ENCODE measurements around the gene RFT1. TPM values are rescaled to one million over a fixed set of nuclear protein-coding genes. Genes with fewer than 3 reads are reported as not detected.

The RFT1 gene
- total and polyA plus RNA-seq, 2 of the 13 experiments (the other 11 are each of a cell fraction or from before 2014, with no cell fraction given): 23.2 to 37.0 TPM

DNA sequence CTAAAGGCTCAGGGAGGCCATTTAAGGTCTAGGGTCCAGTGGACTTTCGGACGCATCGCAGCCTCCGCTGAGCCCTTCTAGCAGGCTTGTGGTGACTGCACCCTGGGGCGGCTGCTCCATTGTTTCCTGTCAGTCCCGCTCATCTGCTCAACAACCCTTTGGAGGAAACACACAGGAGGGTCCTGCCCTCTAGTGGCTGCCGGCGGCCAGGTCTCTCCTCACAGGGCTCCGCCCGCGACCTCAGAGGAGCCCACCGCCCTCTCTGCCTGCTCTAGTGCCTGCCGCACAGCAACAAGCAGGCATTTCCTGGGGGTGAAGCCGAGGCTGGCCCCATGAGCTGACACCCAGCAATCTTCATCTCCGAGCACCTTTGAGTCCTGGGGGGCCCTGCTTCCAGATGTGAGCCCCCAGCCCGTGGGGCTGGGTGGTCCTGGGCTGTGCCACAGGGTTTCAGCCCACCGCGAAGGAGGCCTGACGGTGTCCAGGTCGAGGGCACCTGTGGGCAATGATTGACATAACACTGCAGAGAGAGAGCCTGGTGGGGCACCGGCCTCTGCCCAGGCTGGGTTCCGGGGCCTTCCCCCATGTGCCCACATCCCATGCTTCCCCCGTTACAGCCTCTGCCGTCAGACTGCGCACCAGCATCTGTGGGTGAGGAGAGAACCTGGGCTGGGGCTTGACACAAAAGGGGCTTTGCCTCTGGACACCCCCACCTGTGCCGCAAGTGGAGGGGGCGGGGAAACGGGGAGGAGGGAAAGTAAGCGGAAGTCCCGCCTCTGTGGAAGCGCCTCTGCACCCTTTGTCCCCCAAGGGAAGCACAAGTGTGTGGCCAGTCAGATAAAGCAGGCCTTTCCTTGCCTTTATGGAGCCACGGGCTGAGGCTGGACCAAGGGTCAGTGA lies 57.3 kb downstream of the RFT1 start (continued):
- no peak for TF ChIP-seq ZNF230 (CRISPR knock-in tag; IDR thresholded peaks at IDR 0.05)
- no peak for TF ChIP-seq ZBTB1 (CRISPR knock-in tag; IDR thresholded peaks at IDR 0.05; ENCODE audit: borderline replicate concordance)
- TF ChIP-seq GTF3A (CRISPR knock-in tag; conservative IDR thresholded peaks at IDR 0.05): no peak
- TF ChIP-seq, protein P1, sequence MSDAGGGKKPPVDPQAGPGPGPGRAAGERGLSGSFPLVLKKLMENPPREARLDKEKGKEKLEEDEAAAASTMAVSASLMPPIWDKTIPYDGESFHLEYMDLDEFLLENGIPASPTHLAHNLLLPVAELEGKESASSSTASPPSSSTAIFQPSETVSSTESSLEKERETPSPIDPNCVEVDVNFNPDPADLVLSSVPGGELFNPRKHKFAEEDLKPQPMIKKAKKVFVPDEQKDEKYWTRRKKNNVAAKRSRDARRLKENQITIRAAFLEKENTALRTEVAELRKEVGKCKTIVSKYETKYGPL (CRISPR knock-in tag; IDR thresholded peaks at IDR 0.05): no peak
- TF ChIP-seq, protein P2, sequence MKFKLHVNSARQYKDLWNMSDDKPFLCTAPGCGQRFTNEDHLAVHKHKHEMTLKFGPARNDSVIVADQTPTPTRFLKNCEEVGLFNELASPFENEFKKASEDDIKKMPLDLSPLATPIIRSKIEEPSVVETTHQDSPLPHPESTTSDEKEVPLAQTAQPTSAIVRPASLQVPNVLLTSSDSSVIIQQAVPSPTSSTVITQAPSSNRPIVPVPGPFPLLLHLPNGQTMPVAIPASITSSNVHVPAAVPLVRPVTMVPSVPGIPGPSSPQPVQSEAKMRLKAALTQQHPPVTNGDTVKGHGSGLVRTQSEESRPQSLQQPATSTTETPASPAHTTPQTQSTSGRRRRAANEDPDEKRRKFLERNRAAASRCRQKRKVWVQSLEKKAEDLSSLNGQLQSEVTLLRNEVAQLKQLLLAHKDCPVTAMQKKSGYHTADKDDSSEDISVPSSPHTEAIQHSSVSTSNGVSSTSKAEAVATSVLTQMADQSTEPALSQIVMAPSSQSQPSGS (CRISPR knock-in tag; IDR thresholded peaks at IDR 0.05): no peak; the same call in 1 of the 2 replicates
- no peak for TF ChIP-seq PRMT3 (CRISPR knock-in tag; IDR thresholded peaks at IDR 0.05; ENCODE audit: borderline replicate concordance, low read depth)
- TF ChIP-seq MBD4 (IDR thresholded peaks at IDR 0.05; ENCODE audit: borderline replicate concordance, low read length): no peak
- no peak for TF ChIP-seq CHD4 (IDR thresholded peaks at IDR 0.05; ENCODE audit: borderline replicate concordance, low read length)
- no peak for TF ChIP-seq HNRNPH1 (optimal IDR thresholded peaks at IDR 0.05; ENCODE audit: low read depth, low read length)
- peak; percentile 65 for TF ChIP-seq ETV5 (CRISPR knock-in tag; IDR thresholded peaks at IDR 0.05; ENCODE audit: borderline replicate concordance)
- TF ChIP-seq, protein P3, sequence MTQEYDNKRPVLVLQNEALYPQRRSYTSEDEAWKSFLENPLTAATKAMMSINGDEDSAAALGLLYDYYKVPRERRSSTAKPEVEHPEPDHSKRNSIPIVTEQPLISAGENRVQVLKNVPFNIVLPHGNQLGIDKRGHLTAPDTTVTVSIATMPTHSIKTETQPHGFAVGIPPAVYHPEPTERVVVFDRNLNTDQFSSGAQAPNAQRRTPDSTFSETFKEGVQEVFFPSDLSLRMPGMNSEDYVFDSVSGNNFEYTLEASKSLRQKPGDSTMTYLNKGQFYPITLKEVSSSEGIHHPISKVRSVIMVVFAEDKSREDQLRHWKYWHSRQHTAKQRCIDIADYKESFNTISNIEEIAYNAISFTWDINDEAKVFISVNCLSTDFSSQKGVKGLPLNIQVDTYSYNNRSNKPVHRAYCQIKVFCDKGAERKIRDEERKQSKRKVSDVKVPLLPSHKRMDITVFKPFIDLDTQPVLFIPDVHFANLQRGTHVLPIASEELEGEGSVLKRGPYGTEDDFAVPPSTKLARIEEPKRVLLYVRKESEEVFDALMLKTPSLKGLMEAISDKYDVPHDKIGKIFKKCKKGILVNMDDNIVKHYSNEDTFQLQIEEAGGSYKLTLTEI (CRISPR knock-in tag; conservative IDR thresholded peaks at IDR 0.05): no peak
- no peak for TF ChIP-seq ZNF180 (CRISPR knock-in tag; IDR thresholded peaks at IDR 0.05; ENCODE audit: borderline replicate concordance, low read depth)
- TF ChIP-seq XRCC5 (optimal IDR thresholded peaks at IDR 0.05; ENCODE audit: low read length): peak; percentile 80
- TF ChIP-seq ARID2 (CRISPR knock-in tag; IDR thresholded peaks at IDR 0.05; ENCODE audit: borderline replicate concordance): no peak
- TF ChIP-seq TRIM24 (CRISPR knock-in tag; IDR thresholded peaks at IDR 0.05): no peak
- TF ChIP-seq KLF11 (CRISPR knock-in tag; IDR thresholded peaks at IDR 0.05): 0 out of 2 replicates have a peak, but pooled peaks have one; percentile 42
- TF ChIP-seq HNRNPK (IDR thresholded peaks at IDR 0.05; ENCODE audit: low read depth, low read length, poor library complexity, severe bottlenecking): no peak
- TF ChIP-seq, protein P4, sequence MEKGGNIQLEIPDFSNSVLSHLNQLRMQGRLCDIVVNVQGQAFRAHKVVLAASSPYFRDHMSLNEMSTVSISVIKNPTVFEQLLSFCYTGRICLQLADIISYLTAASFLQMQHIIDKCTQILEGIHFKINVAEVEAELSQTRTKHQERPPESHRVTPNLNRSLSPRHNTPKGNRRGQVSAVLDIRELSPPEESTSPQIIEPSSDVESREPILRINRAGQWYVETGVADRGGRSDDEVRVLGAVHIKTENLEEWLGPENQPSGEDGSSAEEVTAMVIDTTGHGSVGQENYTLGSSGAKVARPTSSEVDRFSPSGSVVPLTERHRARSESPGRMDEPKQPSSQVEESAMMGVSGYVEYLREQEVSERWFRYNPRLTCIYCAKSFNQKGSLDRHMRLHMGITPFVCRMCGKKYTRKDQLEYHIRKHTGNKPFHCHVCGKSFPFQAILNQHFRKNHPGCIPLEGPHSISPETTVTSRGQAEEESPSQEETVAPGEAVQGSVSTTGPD (CRISPR knock-in tag; IDR thresholded peaks at IDR 0.05): no peak; the same call in 1 of the 2 replicates
- TF ChIP-seq ZNF432 (CRISPR knock-in tag; IDR thresholded peaks at IDR 0.05; ENCODE audit: borderline replicate concordance): no peak
- TF ChIP-seq MATR3 (CRISPR knock-in tag; IDR thresholded peaks at IDR 0.05): no peak
- TF ChIP-seq ZNF468 (CRISPR knock-in tag; IDR thresholded peaks at IDR 0.05): no peak
- TF ChIP-seq, protein P5, sequence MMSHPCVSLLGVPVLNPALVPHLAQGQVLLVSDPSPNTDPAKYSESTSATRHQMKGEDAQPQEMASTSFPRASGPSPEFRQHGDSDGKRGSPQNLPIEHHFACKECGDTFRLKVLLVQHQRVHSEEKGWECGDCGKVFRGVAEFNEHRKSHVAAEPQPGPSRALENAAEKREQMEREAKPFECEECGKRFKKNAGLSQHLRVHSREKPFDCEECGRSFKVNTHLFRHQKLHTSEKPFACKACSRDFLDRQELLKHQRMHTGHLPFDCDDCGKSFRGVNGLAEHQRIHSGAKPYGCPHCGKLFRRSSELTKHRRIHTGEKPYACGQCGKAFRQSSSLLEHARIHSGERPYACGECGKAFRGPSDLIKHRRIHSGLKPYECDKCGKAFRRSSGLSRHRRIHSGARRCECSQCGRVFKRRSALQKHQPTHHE (CRISPR knock-in tag; IDR thresholded peaks at IDR 0.05; ENCODE audit: borderline replicate concordance): peak; percentile 50; the same call in 1 of the 2 replicates
- no peak for TF ChIP-seq RFXAP (CRISPR knock-in tag; IDR thresholded peaks at IDR 0.05; ENCODE audit: borderline replicate concordance)
